ENCODE results near the gene CHRM2. TPM values are rescaled to one million over a fixed set of nuclear protein-coding genes. Genes with fewer than 3 reads are reported as not detected.

The CHRM2 gene
- total RNA-seq, 1 donor from 2014 or later, result not detected

GRCh38 chr7:136912339-136912738, 43.9 kb downstream of the CHRM2 start:
- peaks cover 3% of the 10 kb centered on the region for H3K4me1 Mint-ChIP-seq
- H3K9me3 ChIP-seq (ENCODE audit: low read depth), result no peaks in the 10 kb centered on the region
- H3K4me3 ChIP-seq, result no peak overlapping the region
- H3K27ac ChIP-seq, result no peak overlapping the region
- H3K36me3 Mint-ChIP-seq, result no peaks in the 10 kb centered on the region
- H3K4me2 ChIP-seq, result no peak overlapping the region
- H3K4me1 ChIP-seq, result no peaks in the 10 kb centered on the region
- no peaks in the 10 kb centered on the region for H3K9me3 Mint-ChIP-seq
- H3K27me3 Mint-ChIP-seq (ENCODE audit: insufficient read depth, low read depth), result no peaks in the 10 kb centered on the region
- H3K4me3 Mint-ChIP-seq, result no peak overlapping the region
- no peak overlapping the region for H3K9ac ChIP-seq
- no peaks in the 10 kb centered on the region for H3K36me3 ChIP-seq
- H3K27me3 ChIP-seq, result no peaks in the 10 kb centered on the region
- TF ChIP-seq, protein P1, sequence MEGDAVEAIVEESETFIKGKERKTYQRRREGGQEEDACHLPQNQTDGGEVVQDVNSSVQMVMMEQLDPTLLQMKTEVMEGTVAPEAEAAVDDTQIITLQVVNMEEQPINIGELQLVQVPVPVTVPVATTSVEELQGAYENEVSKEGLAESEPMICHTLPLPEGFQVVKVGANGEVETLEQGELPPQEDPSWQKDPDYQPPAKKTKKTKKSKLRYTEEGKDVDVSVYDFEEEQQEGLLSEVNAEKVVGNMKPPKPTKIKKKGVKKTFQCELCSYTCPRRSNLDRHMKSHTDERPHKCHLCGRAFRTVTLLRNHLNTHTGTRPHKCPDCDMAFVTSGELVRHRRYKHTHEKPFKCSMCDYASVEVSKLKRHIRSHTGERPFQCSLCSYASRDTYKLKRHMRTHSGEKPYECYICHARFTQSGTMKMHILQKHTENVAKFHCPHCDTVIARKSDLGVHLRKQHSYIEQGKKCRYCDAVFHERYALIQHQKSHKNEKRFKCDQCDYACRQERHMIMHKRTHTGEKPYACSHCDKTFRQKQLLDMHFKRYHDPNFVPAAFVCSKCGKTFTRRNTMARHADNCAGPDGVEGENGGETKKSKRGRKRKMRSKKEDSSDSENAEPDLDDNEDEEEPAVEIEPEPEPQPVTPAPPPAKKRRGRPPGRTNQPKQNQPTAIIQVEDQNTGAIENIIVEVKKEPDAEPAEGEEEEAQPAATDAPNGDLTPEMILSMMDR (IDR thresholded peaks at IDR 0.05), result no peak
- no peak for TF ChIP-seq EZH2phosphoT487 (IDR thresholded peaks at IDR 0.05)
- no peak for TF ChIP-seq EZH2 (IDR thresholded peaks at IDR 0.05)
- DNase-seq (ENCODE audit: low spot score), result no peak
- H4K20me1 ChIP-seq (ENCODE audit: low read depth), result no peaks in the 10 kb centered on the region
- no peak overlapping the region for H2AFZ ChIP-seq (replicated peaks)
- H3K79me2 ChIP-seq (ENCODE audit: low read depth), result no peaks in the 10 kb centered on the region
- no peaks in the 10 kb centered on the region for H3F3A ChIP-seq (ENCODE audit: low read depth)
- no peak overlapping the region for H3K27ac Mint-ChIP-seq

DNA sequence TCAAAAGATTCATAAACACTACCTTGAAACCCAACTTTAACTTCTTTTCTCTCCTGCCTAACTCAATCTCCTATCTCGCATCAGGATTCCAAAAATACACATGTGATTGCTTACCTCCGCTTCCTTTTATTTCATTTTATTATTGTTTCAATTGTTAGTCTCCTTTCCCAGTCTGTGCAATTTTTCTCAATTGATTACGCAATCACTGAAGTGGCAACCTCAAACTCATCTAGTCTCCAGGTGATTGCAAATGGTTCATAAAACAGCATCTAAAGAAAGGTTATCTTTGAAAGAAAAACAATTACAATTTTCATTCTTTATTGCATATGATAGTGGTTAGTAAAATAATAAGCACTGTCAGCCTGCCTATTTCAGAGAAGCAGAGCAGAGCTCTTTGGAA, 45.6 kb downstream of the CHRM2 start:
- Mint-ChIP-seq H3K36me3 (no peaks in the 10 kb centered on the region), H3K9me3 (no peaks in the 10 kb centered on the region), H3K4me3 (no peak overlapping the region), H3K27ac (no peak overlapping the region), H3K27me3 (ENCODE audit: insufficient read depth, low read depth) (no peaks in the 10 kb centered on the region), H3K4me1 (peaks cover 3% of the 10 kb centered on the region)
- Histone ChIP-seq H3F3A (ENCODE audit: low read depth) (no peaks in the 10 kb centered on the region), H3K36me3 (no peaks in the 10 kb centered on the region), H3K4me1 (no peaks in the 10 kb centered on the region), H4K20me1 (ENCODE audit: low read depth) (no peaks in the 10 kb centered on the region), H3K27ac (no peak overlapping the region), H3K9me3 (ENCODE audit: low read depth) (no peaks in the 10 kb centered on the region), H3K9ac (no peak overlapping the region), H3K27me3 (no peaks in the 10 kb centered on the region), H3K4me2 (no peak overlapping the region), H2AFZ (replicated peaks) (no peak overlapping the region), H3K4me3 (no peak overlapping the region), H3K79me2 (ENCODE audit: low read depth) (no peaks in the 10 kb centered on the region)
- TF ChIP-seq EZH2phosphoT487 (IDR thresholded peaks at IDR 0.05) (no peak), EZH2 (IDR thresholded peaks at IDR 0.05) (no peak)
- TF ChIP-seq, protein P1 (IDR thresholded peaks at IDR 0.05), result no peak
- DNase-seq (ENCODE audit: low spot score), result no peak

DNA sequence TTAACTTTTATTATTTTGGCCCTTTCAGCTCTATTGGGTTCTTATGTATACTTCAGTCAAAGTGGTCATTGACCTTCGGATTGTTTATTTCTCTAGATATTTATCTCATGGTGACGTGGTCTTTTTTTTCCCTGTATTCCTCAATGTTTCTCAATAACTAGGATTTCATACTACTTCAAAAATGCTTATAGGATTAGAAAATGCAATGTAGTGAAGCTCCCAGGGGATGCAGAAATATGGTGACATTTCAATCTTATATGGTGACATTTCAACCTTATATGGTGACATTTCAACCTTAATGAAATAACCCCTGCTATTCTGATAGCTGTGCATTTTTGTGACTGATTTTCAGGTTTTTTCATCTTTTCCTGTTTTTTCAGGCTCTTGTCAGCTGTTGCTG, 51.4 kb downstream of the CHRM2 start:
- Mint-ChIP-seq H3K9me3 (no peaks in the 10 kb centered on the region), H3K27ac (no peak overlapping the region), H3K36me3 (no peaks in the 10 kb centered on the region), H3K4me1 (peaks cover 3% of the 10 kb centered on the region), H3K27me3 (ENCODE audit: insufficient read depth, low read depth) (no peaks in the 10 kb centered on the region), H3K4me3 (no peak overlapping the region)
- H3F3A ChIP-seq (ENCODE audit: low read depth), result no peaks in the 10 kb centered on the region
- DNase-seq (ENCODE audit: low spot score), result no peak
- H2AFZ ChIP-seq (replicated peaks), result no peak overlapping the region
- H4K20me1 ChIP-seq (ENCODE audit: low read depth), result no peaks in the 10 kb centered on the region
- no peaks in the 10 kb centered on the region for H3K79me2 ChIP-seq (ENCODE audit: low read depth)
- no peaks in the 10 kb centered on the region for H3K36me3 ChIP-seq
- TF ChIP-seq, protein P1 (IDR thresholded peaks at IDR 0.05), result no peak
- no peak for TF ChIP-seq EZH2 (IDR thresholded peaks at IDR 0.05)
- TF ChIP-seq EZH2phosphoT487 (IDR thresholded peaks at IDR 0.05), result no peak
- no peaks in the 10 kb centered on the region for H3K9me3 ChIP-seq (ENCODE audit: low read depth)
- no peak overlapping the region for H3K4me3 ChIP-seq
- no peak overlapping the region for H3K4me2 ChIP-seq
- H3K27me3 ChIP-seq, result no peaks in the 10 kb centered on the region
- no peak overlapping the region for H3K27ac ChIP-seq
- no peak overlapping the region for H3K9ac ChIP-seq
- H3K4me1 ChIP-seq, result no peaks in the 10 kb centered on the region
